Stimulated activated CD8-positive, alpha-beta memory T cell treated with anti-CD3 and anti-CD28 coated beads, Interleukin-2, amount 100 ng/mL, for 1 hour (primary cell): Measurements from ENCODE around the gene ATP8A2.

Source experiments
- DNase-seq, 2 donors: peaks; one replicate each; pipeline ENCODE4 v3.0.0-alpha.2; 2020; ENCODE audit warnings: low read depth in 2 of 2

ATP8A2 gene

DNA sequence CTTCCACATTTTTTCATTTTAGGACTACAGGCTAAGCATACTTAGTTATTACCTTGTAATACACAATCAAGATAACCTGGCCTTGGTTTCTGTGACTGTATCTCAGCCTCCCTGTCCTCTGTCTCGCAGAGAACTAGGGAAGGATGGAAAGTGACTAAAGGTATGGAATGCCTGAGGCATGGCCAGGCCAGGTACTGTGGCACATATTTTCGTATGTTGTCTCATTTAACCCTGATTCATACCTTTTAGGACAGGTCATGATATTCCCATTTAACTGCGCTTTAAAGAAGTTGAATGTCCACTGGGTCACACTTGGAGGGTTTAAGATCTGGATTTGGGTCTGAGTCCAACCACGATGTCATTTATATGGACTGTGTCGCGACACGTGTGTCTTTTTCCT lies 357.4 kb downstream of the ATP8A2 start:
- DNase-seq: no peak

DNA sequence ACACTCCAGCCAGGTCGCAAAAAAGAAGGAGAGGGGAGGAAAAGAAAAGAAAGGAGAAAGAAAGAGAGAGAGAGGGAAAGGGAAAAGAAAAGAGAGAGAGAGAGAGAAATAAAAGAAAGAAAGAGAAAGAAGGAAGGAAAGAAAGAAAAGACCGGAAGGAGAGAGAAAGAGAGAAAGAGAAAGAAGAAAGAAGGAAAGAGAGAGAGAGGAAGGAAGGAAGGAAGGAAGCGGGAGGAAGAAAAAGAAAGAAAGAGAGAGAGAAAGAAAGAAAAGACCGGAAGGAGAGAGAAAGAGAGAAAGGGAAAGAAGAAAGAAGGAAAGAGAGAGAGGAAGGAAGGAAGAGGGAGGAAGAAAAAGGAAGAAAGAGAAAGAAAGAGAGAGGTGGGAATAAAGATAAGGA lies 359.3 kb downstream of the ATP8A2 start:
- no peak for DNase-seq

DNA sequence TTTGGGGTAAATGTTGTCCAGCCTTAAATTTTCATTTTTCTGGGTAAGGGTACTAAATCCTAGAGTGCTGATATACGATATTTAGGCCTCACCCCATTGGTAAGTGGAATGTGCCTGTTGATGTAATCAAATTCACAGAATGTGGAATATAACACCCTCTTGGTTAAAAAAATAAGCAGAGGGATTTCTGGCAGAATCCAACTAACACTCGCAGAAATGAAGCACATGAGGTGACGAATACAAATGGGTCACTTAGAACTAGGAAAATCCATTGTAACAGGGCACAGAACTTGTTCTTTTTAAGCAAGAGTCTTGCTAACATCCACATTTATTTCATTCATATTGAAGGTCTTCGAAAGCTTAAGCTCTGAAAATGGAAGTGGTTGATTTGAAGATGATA lies 359.8 kb downstream of the ATP8A2 start:
- DNase-seq: no peak

DNA sequence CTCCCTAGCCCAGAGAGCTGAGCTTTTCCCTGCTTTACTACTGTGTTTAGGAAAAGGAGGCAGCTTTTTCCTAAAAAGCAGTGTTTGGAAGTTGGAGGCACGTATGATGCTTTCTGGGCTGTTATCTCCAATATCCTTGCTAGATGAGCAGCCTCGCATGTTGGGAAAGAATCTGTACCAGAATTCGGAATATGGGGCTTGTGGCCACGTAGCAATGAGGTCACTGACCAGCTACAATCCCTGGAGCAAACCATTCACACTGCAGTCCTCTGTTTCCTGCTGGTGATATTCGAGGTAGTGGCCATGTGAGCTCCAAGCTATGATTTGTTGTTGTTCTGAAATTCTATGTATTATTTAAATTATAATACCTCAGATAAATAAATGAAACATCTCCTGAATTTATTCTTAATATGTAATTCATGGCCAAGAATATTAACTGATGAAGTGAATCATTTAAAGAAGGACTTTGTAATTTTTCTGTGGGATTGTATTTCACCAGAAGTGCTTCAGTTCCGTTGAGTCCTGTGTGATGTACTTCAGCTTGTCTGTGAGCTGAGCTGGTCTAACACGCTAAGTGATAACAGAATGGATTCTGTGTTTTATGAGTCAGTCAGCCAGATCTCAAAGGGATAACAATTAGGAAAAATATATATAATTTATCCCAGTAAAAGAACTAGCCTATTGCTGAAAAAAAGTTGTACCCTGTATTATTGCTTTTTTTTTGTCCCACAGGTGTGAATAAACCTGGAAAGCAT lies 360.5 kb downstream of the ATP8A2 start:
- DNase-seq: no peak

DNA sequence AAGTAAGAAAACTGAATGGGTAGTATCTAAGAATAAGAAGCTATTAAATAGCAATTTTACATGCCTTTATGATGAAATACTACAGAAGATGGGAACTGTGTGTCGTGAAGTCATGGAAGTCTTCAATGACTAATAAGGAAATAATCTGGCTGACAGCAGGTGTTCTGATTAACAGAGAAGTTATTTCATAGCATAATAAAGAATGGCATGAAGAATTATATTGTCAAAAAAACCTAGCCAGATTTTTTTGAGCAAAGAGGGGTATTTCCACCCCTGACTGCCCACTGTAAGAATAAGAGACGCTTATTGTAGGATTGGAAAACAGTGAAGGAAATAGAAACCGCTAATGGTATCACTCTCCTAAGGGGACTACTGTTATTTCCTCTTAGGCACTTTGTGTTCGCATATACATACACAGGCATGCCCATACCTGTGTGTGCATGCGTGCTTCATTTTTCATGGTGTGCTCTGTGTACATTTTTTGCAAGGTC lies 361.3 kb downstream of the ATP8A2 start:
- no peak for DNase-seq

DNA sequence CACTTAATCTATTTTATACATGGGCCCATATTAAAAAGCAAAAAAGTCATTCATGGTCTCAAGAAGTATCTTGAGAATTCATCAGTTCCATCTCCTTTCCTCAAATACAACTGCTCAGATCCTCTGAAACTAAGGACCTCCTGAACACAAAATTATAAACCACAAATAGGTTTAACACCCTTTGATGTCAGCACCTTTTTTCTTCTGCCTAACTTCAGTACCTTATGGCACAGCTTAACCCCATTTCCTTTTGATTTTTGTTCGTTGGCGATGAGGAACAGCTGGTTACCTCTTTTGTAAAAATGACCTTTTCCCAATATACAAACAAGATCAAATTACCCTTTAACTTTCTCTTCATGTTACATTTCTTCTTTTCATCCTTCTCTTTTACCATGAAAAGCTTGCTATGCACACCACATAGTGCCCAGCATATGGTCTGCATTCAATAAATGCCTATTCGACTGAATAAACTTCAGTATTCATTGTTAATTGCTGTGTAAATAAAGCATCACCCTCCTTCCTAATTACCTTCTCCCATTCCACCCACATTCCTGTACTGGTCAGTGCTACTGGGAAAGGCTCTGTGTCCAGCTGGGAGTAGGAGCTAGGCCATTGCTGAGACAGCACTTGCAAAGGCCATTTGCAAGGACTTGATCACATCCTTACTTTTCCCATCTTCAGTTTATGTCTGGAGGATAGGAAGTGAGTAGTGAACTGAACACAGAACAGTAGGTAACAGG lies 362.1 kb downstream of the ATP8A2 start:
- DNase-seq: no peak

DNA sequence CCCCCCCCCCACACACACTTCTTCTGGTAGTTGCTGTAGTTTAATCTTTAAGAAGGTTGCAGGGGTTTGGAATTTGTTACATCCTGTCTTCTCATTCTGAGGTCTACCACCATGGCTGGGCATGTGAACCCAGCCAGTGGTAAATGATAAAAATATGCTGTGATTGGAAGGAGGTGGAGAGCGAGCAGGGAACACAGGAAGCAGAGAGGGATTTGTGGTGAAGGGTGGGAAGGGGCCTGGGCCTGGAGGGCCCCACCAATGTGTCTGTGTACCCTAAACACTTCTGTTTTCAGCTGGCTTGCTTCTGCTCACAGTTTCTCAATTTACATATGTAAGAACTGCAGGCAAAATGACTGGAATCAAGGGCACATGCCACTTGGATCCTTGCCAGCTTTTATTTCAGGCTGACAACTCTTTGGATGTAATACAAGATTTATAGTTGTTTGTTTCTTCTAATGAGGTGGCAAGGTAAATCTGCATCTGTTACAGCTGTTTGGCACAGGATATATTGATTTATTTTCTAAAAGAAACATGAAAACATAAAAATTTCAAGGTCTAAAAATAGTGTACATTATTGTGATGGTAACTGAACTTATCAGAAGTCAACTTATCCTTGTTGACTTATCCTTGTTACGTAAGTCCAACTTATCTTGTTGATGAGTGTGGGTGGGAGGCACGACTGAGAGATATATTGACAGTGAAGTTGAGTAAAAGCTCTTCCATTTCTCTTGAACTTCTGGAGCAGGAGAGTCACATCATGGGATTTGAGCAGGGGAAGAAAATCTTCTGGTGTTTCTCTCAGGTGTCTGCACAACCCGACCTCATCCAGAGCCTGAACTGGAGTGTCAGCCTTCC lies 366.8 kb downstream of the ATP8A2 start:
- no peak for DNase-seq

DNA sequence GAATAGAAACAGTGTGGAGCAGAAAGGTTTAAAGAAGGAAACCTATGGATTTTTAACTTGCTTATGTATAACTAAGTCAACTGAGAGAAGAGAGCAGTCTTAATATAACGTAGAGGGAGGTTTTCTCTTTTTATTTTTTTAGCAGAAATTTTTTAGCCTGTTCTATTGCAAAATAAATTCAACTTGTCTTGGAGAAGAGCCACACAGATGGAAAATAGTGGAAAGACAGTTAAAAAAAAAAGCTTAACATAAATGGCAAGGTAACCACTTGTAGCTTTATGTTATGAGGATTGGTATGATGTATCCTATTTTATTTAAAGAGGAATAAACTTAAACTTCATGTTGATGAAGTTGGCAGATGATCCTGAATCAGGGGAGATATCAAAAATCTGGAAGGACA lies 367.6 kb downstream of the ATP8A2 start:
- no peak for DNase-seq

DNA sequence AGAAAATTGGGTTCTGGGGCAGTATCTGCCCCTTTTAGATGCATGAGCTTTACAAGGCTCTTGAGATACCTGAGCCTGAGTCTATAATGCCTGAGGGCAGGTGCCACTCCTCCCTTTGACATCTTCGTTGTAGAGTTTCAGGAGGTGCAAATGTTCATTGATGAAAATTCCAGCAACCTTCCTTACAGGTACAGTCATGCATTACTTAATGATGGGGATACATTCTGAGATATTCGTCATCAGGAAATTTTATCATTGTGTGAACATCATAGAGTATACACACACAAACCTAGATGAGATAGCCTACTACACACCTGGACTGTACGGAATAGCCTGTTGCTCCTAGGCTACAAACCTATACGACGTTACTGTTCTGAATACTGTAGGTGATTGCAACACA lies 370.0 kb downstream of the ATP8A2 start:
- DNase-seq: no peak

DNA sequence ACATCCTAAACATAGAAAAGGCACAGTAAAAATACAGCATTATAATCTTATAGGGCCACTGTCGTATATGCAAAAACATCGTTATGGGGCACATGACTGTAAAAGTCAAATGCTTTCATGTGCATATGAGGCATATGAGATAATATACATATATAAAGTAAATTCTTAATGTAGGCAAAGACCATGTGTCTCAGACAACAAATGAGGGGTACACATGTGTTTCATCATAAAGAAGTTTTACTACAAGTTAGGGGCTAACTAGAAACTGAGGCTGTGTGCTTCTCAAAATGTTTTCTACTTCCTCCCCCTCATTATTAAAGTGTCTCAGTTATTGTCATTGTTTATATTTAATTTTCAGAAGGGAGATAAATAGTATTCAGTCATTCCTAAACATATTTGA lies 370.4 kb downstream of the ATP8A2 start:
- DNase-seq: no peak

DNA sequence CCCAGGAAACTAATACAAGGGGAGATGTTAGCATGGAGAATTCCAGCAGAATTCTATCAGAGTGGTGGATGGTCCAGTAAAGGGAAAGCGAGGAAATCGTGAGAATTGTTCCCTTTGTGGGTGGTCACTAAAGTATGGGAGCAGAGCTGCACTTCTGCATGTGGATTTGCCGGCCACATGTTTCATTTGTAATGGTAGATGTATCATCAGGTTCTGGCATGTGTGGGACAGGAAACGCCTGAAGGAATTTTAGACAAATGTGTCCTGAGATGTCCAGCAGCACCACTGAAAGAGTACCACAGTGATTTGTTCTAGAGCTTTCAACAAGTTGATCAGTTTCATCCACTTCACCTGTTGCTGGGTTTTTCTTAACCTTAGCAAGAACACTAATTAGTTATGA lies 371.6 kb downstream of the ATP8A2 start:
- no peak for DNase-seq

DNA sequence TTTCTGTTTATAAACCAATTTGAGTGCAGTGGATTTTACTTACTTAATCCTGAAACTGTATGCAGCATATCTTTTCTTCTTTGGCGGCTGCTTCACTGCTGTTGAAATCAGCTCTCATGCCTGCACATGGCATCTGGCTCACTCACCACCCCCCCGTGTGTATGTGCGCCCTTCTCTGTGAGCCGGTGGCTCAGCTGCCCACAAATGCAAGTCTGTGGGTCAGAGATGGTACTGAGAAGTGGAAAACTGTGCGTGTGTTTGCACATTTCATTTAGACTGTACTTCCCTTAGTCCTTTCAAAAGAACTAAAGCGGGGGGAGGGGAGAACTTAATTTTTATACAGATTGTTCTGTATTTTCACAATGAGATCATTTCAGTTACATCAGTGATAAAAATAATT lies 372.4 kb downstream of the ATP8A2 start:
- no peak for DNase-seq

DNA sequence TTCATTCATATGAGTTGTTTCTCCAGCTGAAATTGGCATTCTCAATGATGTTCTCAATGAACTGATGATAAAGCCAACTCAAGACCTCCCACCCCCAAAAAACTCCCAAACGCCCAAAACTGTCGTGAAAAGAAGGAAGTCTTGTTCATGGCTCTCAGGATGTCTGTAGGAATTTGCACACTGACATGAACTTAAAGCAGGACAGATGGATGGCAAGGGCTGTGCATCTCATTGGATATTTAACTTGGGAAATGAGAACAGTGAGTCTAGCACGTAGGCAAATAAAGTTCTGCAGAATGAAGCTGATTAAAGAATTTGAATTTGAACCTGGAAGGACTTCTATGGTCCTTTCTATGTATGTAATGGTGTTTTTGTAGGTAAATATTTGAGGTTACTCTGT lies 374.4 kb downstream of the ATP8A2 start:
- no peak for DNase-seq

DNA sequence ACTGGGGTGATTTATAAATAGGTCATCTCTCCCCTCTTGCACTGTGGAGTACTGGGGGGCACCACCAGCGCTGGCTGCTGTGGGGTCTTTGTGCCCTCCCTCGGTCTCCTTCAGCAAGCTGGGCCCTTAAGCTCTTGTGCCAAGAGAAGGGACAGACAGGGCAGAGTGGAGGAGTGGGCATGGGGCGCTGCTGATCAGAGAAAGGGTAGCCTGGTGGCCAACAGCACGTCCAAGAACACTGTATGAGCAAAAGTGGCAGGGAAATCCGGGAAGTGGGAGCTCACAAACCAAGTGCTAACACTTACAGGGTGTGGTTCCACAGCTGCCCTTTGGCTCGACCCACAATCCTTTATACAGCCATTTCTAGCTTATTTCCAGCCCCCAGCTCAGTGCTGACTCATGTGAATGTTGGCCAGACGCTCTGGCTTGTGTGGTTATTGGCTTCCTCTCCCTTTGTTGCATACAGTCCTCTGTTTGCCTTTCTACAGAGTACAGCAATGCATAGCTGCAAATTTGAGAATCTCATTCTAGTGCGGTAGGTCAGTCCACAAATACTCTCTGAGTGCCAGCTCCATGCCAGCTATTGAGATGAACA lies 381.3 kb downstream of the ATP8A2 start:
- no peak for DNase-seq

DNA sequence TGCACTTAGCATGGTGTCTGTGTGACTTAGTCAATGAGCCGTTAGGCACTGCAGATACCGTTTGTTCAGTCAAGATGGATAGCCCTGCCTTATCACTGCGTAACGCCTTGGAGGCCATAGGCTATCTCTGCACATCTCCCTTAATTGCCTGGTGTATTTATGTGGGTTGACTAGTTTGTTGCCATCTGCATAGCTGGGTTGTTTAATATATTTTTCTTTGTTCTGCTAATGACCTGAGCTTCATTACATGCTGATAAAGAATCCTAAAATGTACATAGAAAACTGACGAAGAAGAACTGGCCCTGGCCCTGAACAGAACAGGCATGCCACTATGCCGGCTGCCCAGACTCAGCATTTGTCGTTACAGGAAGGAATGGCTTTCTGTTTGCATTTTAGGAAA lies 382.2 kb downstream of the ATP8A2 start:
- no peak for DNase-seq

DNA sequence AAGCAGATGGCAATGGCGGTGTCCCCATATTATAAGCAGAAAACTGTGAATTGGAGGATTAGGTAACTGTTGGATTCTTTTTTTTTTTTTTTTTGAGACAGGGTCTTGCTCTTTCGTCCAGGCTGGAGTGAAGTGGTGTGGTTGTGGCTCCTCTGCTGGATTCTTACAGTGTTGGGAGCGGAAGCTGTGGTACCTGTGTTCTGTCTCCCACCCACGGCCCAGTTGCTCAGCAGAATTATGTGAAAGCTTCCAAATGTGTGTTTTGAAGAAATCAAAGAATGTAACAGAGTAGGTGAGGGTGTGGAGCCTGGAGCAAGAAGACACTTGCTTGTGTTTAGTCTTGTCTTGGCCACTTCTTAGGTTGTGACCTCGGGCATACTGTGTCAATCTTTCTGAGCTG lies 384.5 kb downstream of the ATP8A2 start:
- no peak for DNase-seq

DNA sequence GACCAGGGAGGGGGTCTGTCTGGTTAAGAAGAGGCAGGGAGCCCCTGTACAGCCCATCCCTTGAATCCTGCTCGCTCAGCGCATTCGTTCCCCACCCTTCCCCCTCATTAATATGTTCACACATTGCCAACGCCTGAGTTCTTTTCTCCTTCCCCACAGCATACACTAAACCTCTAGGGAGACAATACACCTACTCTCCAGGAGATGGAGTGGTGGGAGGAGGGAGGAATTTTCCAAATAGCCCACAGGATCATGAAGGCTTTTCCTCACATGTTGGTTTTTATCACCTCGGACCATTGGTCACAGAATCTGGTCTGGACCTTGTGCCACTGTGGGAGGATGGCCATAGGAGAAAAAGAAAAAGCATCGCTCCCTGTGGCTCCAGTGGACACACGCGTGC lies 385.1 kb downstream of the ATP8A2 start:
- DNase-seq: no peak

DNA sequence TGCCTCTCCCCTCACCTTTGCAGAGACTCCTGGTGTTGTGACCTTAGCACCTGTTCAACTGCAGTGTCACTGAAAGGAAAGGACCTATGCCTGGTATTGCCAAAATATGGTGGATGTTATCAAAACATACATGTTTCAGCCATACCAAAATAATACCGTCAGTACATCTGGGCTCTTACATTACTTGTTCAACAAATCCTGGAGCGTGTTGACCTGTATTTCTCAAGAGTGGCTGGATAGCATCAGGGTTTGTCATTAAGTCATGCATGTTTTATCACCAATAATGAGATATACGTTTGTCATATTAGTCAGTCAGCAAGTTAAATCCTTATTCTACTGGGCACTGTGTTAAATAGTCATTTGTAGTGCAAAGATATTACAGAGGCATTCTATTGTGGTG lies 389.3 kb downstream of the ATP8A2 start:
- no peak for DNase-seq

DNA sequence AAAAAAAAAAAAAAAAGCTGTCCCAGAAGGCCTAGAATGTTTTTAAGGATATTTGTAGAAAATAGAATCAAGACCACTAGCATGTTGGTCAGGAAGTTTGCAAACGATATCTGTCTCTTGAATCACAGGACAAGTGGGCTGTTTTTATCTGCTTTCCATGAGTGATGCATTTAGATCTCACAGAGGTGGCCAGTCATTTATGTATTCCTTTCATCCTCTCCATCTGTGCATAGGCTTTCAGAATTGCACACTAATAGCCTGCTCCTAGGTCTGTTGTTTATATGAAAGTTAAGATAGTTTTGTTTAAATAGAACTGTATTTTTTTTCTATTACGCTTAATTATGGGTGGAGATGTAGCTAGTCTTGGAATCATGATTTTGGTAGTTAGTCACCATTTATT lies 390.5 kb downstream of the ATP8A2 start:
- no peak for DNase-seq

DNA sequence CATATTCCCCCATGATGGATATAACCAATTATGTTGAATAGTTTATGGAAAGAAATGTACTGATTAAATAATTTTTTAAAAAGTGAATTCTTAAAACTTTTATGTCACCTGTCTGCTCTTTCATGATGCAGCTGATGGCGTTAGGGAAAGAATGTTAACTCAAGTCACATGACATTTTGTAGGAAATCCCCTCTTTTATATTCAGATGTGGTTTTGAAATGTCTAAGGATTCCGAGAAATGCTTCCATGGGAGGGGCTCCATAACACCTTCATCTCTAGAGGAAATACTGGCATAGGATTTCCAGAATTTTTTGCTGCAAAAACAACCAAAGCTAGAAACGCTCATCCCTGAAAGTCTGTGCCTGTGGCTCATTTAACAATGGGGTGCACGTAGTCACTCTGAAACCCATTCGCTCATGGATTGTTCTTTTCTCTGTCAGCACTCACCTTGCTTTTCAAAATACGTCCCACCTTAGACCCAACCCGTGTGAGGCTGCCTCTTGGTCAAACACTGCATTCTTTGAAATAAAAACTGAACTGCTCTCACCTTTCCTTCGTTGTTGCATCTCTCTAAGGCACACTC lies 391.1 kb downstream of the ATP8A2 start:
- no peak for DNase-seq

DNA sequence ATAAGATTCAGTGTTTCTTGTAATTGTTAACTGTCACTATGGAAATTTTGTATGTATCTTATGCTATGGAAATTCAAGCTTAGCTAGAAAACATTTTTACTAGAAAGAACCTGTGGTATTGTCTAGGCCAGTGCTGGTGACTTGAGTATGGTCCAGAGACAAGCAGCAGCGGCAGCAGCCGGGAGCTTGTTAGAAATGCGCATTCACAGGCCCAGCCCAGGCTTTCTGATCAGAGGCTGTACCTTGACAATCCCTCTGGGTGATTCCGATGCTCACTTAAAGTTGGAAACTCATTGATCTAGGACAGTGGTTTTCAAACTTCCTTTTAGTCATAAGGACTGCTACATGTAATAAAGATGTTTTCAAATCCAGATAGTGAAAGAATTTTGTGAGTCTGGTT lies 392.6 kb downstream of the ATP8A2 start:
- DNase-seq: no peak

DNA sequence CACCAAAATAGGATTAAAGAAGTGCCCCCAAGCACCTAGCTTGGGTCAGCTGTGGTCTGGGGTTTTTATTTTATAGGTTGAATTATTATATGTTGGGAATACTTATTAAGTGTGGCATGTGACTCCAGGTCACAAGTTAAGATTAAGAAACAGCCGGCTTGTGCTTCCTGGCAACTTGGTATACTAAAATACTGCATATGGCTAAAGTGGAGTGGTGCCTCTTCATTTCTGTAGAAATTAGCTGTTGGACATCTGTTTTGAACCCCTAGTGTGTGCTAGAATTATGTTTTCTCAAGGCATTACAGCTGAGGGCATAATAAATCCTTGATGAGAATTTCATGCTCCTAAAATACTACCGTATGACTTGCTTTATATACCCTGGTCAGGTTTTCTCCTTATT lies 393.5 kb downstream of the ATP8A2 start:
- DNase-seq: no peak
